Activated CD4-positive, alpha-beta T cell treated with anti-CD3 and anti-CD28 coated beads, Interleukin-2, amount 10 ng/mL, durations not matched to agents 24 days and 14 days (primary cell): Measurements from ENCODE around the gene PDE1A. TPM values are rescaled to one million over a fixed set of nuclear protein-coding genes. Genes with fewer than 3 reads are reported as not detected.

Experiments used
- DNase-seq: peaks from one replicate; pipeline ENCODE4 v3.0.0; 2022
- H3K27ac Mint-ChIP-seq: one replicate; pipeline ENCODE4 v1.8.0; 2022; ENCODE audit warnings: mild to moderate bottlenecking, mixed read lengths
- H3K27me3 Mint-ChIP-seq: one replicate; pipeline ENCODE4 v1.8.0; 2022; ENCODE audit warnings: mixed read lengths
- H3K36me3 Mint-ChIP-seq: one replicate; pipeline ENCODE4 v1.8.0; 2022; ENCODE audit warnings: low read depth, mild to moderate bottlenecking, mixed read lengths
- H3K4me1 Mint-ChIP-seq: one replicate; pipeline ENCODE4 v1.8.0; 2021; ENCODE audit warnings: mixed read lengths
- H3K4me3 Mint-ChIP-seq: one replicate; pipeline ENCODE4 v1.8.0; 2022; ENCODE audit warnings: mild to moderate bottlenecking, moderate library complexity, mixed read lengths
- H3K9me3 Mint-ChIP-seq: one replicate; pipeline ENCODE4 v1.8.0; 2021; ENCODE audit warnings: mixed read lengths
- intact Hi-C: fragments of 100-400 bp; cut with micrococcal nuclease; formaldehyde crosslinking; loops from one replicate; pipeline ENCODE4 v1.15.1; 2023
- total RNA-seq: library from RNA; stranded (reverse); gene quantifications from 2 replicates; pipeline ENCODE4 v1.2.3, GENCODE V29; 2022

PDE1A gene
- total RNA-seq, 1 donor from 2014 or later, result not detected

DNA sequence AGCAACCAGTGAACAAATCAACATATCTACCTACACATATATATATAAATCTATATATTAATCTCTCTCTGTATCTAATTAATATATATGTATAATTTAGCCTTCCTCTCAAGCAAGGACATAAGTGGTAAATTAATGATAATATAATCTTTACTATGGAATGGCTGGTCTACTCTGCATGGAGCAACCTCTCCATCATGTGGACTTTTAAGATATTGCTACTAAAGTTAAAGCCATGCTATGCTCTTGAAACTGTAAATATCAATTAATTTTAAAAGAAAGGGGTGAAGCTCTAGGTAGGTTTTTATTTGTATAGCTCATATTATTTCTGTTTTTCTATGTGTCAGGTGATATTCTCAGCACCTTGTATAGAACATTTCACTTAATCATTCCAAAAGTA lies 294.2 kb downstream of the PDE1A start:
- Mint-ChIP-seq H3K9me3 (no peaks in the 10 kb centered on the region), H3K27ac (no peak overlapping the region), H3K27me3 (no peaks in the 10 kb centered on the region), H3K4me1 (no peaks in the 10 kb centered on the region), H3K36me3 (no peaks in the 10 kb centered on the region), H3K4me3 (no peak overlapping the region)
- DNase-seq, result no peak
- intact Hi-C loops, result no loop called here

DNA sequence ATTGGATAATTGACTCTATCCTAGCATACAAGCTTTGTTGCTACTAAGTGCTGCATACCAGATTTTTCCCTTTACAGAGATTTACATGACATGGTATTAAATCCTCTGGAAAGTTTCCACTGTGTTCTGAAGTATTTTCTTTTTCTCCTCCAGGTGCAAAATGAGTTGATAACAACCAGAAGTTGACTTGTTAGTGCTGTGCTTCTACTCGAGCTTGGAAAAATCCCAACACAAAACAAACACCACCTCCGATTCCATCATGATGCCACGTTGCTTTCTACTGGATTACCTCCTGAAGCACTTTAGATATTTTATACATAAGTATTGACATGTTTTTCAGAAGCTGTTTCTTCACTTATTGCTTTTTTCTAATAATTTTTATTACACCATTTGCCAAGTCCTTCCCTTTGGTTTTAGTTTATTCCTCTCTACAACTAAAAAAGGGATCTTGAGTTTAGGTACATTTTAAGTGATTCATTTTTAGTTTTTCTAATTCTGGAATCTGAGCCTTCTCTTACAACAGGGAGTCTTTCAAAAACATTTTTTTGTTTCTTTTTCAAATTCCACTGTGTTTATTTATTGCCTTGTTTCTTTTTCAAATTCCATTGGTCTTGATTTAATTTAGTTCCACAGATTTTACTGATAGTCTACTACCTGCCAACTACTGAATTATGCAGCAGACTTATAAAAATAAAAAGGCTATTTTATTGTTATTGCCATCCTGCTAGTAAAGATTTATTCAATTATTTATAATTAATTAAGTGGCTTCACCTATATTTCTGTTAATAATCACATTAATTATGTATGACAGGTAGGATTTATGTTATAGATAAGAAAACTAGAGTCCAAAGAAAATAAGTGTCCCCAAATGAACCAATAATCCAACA lies 297.8 kb downstream of the PDE1A start:
- H3K27me3 Mint-ChIP-seq, result no peaks in the 10 kb centered on the region
- DNase-seq, result no peak
- intact Hi-C loops, result no loop called here
- no peaks in the 10 kb centered on the region for H3K9me3 Mint-ChIP-seq
- H3K27ac Mint-ChIP-seq, result no peak overlapping the region
- no peaks in the 10 kb centered on the region for H3K4me1 Mint-ChIP-seq
- H3K4me3 Mint-ChIP-seq, result no peak overlapping the region
- no peaks in the 10 kb centered on the region for H3K36me3 Mint-ChIP-seq

DNA sequence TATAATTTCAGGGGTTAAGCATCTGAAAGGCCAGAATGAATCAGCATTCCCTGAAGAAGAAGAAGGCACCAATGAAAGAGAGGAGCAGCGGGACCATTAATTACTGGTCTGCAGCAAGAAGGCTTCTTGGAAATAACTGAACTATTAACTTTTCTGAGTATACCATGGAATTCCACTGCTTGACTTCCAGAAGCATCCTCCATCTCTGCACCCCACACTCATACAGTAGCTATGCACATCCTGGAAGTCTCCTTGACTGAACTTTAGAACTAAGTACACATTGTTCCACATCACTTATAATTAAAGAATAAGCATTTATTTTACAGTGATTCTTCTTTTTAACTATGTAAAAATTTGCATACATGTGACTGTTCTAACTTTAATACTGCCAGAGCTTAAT lies 309.6 kb downstream of the PDE1A start:
- no peaks in the 10 kb centered on the region for H3K9me3 Mint-ChIP-seq
- H3K27ac Mint-ChIP-seq, result no peak overlapping the region
- H3K27me3 Mint-ChIP-seq, result no peaks in the 10 kb centered on the region
- H3K4me1 Mint-ChIP-seq, result no peaks in the 10 kb centered on the region
- intact Hi-C loops, result no loop called here
- DNase-seq, result no peak
- no peaks in the 10 kb centered on the region for H3K36me3 Mint-ChIP-seq
- no peak overlapping the region for H3K4me3 Mint-ChIP-seq

DNA sequence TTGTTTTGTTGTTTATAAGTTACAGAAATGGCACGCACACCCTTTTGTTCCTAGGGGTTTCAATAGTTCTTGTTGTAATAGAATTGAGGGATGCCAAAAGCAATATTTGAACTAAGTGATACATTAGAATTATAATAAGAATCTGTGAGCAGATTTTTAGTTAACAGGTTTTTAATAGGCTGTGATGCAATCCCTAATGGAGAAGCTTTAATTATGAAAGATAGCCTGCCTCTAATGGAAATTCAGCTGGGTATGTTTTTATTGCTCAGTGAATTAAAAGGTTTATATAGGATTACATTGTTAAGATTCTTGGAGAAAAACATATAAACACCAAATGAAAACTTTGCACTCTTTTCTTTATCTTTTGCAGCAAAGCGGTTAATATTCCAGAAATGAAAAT lies 310.1 kb downstream of the PDE1A start:
- DNase-seq, result no peak
- intact Hi-C loops, result no loop called here
- H3K27me3 Mint-ChIP-seq, result no peaks in the 10 kb centered on the region

DNA sequence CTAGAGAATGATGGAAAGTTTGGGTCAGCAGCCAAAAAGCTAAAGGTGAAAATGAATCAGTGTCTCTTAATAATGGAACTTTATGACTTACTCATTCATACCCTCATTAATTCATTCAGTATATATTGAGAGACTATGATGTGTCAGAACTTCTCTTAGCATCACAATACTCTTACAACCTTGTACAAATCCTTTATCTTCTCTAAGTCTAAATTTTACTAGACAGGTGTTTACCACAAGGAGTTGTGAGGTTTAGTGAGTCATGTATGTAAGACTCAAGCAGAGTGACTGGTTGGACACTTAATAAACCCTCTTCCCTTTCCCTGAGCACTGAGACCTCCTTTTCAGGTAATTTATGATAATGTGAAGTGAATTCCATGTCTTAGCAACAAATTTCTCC lies 311.6 kb downstream of the PDE1A start:
- no peaks in the 10 kb centered on the region for H3K4me1 Mint-ChIP-seq
- H3K9me3 Mint-ChIP-seq, result no peaks in the 10 kb centered on the region
- no peaks in the 10 kb centered on the region for H3K36me3 Mint-ChIP-seq
- no peak overlapping the region for H3K27ac Mint-ChIP-seq
- intact Hi-C loops, result no loop called here
- no peak overlapping the region for H3K4me3 Mint-ChIP-seq
- no peak for DNase-seq
- H3K27me3 Mint-ChIP-seq, result no peaks in the 10 kb centered on the region

More for the DNA sequence above, 310.1 kb downstream of the PDE1A start:
- H3K4me1 Mint-ChIP-seq, result no peaks in the 10 kb centered on the region
- H3K27ac Mint-ChIP-seq, result no peak overlapping the region
- H3K4me3 Mint-ChIP-seq, result no peak overlapping the region
- no peaks in the 10 kb centered on the region for H3K9me3 Mint-ChIP-seq
- H3K36me3 Mint-ChIP-seq, result no peaks in the 10 kb centered on the region

DNA sequence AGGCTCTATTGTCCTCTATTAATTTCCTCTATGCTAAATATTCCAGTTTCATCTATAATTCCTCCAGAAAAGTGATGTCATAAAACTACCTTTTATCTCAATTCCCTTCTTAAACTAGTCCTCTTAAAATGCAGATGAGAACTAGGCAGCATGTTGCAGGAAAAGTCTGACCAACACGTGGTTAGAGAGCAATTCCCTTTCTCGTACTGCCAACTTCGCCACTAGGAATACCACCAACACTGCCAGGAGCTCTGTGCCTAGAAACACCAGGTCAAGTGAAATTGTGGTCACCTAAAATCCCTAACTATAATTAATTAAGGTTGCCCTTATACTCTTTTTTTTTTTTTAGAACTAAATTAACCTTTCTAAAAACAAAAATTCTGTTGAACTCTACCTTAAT lies 313.5 kb downstream of the PDE1A start:
- DNase-seq, result no peak
- no peaks in the 10 kb centered on the region for H3K4me1 Mint-ChIP-seq
- intact Hi-C loops, result no loop called here
- no peak overlapping the region for H3K27ac Mint-ChIP-seq
- H3K4me3 Mint-ChIP-seq, result no peak overlapping the region
- H3K36me3 Mint-ChIP-seq, result no peaks in the 10 kb centered on the region
- H3K9me3 Mint-ChIP-seq, result no peaks in the 10 kb centered on the region
- no peaks in the 10 kb centered on the region for H3K27me3 Mint-ChIP-seq

DNA sequence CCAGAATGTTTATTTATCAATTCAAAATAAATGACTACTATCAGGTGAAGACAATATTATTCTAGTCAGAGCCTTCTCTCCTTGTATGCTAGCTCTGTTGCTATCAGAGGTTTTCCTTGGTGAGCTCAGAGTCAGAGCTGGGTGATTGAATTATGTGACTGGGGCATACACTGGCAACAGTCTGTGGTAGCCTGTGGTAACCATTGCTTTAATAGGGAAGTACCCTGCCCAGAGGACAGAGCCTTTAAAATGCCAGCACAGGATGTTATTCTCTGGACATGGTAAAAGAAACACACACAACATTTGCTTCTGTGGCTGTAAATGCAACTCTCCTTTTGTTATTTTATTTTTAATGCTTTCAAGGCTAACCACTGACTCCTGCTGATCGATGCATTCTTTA lies 316.5 kb downstream of the PDE1A start:
- Mint-ChIP-seq H3K4me1 (no peaks in the 10 kb centered on the region), H3K27ac (no peak overlapping the region), H3K36me3 (no peaks in the 10 kb centered on the region), H3K4me3 (no peak overlapping the region), H3K9me3 (no peaks in the 10 kb centered on the region), H3K27me3 (no peaks in the 10 kb centered on the region)
- intact Hi-C loops, result no loop called here
- DNase-seq, result no peak

DNA sequence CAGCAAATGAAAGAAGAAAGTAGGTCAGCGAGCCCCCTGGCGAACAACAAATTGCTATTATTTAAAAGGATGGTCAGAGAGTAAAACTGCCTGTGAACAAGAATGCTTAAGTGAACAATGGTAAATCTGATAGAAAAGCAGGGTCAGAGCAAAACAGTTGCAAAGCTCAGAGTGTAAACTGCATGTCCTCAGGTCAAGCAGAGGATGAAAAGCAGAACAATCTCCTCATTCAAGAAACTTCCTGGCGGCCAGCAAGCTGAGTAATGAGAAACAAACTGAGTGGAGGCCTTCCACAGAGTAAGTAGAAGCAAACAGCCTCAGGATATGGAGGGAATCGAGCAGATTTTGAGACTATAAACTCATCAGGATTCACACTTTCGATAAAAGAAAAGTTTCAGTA lies 323.3 kb downstream of the PDE1A start:
- intact Hi-C loops, result no loop called here

DNA sequence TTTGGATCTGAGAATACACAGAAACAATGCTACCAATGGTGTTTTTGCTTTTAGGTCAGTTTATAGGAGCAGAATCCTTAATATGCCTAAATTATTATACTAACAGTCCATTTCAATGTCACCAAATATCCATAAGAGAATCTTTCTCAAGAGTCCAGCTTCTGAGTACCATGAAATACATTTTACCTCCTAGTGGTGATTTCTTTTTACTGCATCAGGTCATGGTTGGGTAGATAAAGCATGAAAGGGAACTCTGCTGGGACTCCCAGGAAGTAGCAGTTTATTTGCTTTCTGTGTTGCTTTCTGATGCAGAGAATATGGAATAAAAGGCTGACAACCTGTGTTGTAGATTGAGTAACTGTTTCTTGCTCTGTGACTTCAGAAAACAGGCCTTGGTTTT lies 325.6 kb downstream of the PDE1A start:
- Mint-ChIP-seq H3K27ac (no peak overlapping the region), H3K9me3 (no peaks in the 10 kb centered on the region), H3K4me3 (no peak overlapping the region), H3K36me3 (no peaks in the 10 kb centered on the region), H3K27me3 (peaks cover 3% of the 10 kb centered on the region), H3K4me1 (no peaks in the 10 kb centered on the region)
- intact Hi-C loops, result no loop called here
- DNase-seq, result no peak

More for the DNA sequence above, 323.3 kb downstream of the PDE1A start:
- no peak for DNase-seq
- Mint-ChIP-seq H3K9me3 (no peaks in the 10 kb centered on the region), H3K4me1 (no peaks in the 10 kb centered on the region), H3K36me3 (no peaks in the 10 kb centered on the region), H3K27ac (no peak overlapping the region), H3K4me3 (no peak overlapping the region), H3K27me3 (no peaks in the 10 kb centered on the region)

DNA sequence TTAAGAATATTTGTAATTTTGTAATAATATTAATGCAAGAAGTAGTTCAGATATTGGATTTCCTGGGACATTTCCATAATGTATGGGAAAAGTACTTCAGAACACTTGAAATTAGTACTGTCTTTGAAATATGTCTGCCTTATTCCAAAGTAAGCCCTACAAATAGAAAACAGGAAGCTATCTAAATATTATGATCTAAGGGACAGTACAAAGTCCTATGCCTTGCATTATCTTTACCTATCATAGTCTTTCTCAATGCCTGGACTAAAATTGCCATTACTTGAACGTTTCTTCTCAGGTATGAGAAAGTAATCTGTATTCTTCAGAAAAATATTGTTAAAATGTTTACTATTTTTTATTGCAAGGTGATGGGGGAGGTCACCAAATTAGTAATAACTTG lies 328.2 kb downstream of the PDE1A start:
- Mint-ChIP-seq H3K36me3 (no peaks in the 10 kb centered on the region), H3K27ac (no peak overlapping the region), H3K4me1 (no peaks in the 10 kb centered on the region), H3K4me3 (no peak overlapping the region), H3K27me3 (peaks cover 3% of the 10 kb centered on the region), H3K9me3 (no peaks in the 10 kb centered on the region)
- no peak for DNase-seq
- intact Hi-C loops, result no loop called here

DNA sequence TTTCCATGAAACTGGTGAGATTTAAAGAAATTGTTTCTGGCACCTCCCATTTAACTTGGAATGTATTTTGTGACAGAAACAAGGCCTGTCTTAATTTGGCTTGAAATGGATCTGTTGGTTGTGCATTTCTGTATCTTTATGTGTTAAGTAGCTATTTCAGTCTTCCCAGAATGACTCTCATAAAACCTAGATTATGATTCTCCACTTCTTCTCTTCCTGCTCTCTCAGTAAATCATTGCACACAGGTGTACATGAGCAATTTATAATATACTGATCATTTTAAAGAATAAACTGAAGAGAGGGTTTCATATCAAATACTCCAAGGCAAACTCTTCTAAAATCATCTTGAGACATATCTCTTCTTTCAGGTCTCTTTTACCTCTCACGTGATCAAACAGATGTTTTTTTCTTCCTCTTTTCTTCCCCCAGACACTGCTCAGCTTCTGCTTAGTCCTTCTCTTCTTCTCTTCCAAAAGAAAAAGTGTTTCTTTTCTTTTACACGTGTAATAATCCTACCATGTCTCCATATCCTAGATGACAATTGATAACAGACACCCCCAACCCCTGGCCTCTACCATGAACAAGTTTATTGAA lies 329.2 kb downstream of the PDE1A start:
- H3K36me3 Mint-ChIP-seq, result no peaks in the 10 kb centered on the region
- H3K27ac Mint-ChIP-seq, result no peak overlapping the region
- intact Hi-C loops, result no loop called here
- H3K4me1 Mint-ChIP-seq, result no peaks in the 10 kb centered on the region
- H3K4me3 Mint-ChIP-seq, result no peak overlapping the region
- DNase-seq, result no peak
- peaks cover 3% of the 10 kb centered on the region for H3K27me3 Mint-ChIP-seq
- no peaks in the 10 kb centered on the region for H3K9me3 Mint-ChIP-seq

DNA sequence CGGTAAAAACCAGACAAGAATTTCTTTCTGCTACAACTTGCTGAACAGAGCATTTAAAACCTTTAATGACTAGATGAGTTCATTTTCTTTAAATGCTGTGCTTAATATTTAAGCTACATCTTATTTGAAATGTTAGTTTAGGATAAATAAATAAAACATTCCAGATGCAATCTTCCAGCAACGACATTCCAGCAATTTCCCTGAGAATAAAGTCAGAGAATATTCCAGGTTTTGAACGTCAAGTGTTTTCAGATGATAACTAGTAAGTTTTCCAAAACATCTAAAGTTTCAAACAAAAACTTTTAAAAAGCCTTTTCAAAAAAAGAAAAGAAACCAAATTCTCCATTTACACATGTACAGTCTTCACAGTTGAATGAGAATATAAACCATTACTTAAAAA lies 336.4 kb downstream of the PDE1A start:
- no peaks in the 10 kb centered on the region for H3K9me3 Mint-ChIP-seq
- H3K4me1 Mint-ChIP-seq, result no peaks in the 10 kb centered on the region
- no peaks in the 10 kb centered on the region for H3K36me3 Mint-ChIP-seq
- no peak overlapping the region for H3K27ac Mint-ChIP-seq
- no peak for DNase-seq
- peaks cover 2% of the 10 kb centered on the region for H3K27me3 Mint-ChIP-seq
- no peak overlapping the region for H3K4me3 Mint-ChIP-seq
- intact Hi-C loops, result no loop called here
